Fibroblast of upper back skin (primary cell): ENCODE results near the gene PCSK6.
"Not testable (repeated sequence)": the region's sequence is repeated elsewhere in the genome, so short reads cannot be mapped to it uniquely, and the experiment has no call there.

Experiments used
- DNase-seq: peaks from one replicate; pipeline ENCODE4 v3.0.0-alpha.2; 2013

Gene PCSK6

GRCh38 chr15:101427606-101428487 lies 61.7 kb downstream of the PCSK6 start:
- DNase-seq = no peak

- no peak for DNase-seq
These were observed 62.7 kb downstream of the PCSK6 start for GRCh38 chr15:101426761-101427333.

GRCh38 chr15:101425787-101426365 lies 63.6 kb downstream of the PCSK6 start:
- DNase-seq = no peak

GRCh38 chr15:101424984-101425383 lies 64.5 kb downstream of the PCSK6 start:
- no peak for DNase-seq

GRCh38 chr15:101420232-101420631 lies 69.3 kb downstream of the PCSK6 start:
- DNase-seq = no peak

GRCh38 chr15:101416475-101416874 lies 73.0 kb downstream of the PCSK6 start:
- DNase-seq = not testable (repeated sequence)

GRCh38 chr15:101413239-101413638 lies 76.3 kb downstream of the PCSK6 start:
- no peak for DNase-seq

- DNase-seq = no peak
These were observed 77.9 kb downstream of the PCSK6 start for GRCh38 chr15:101411581-101411980.

- DNase-seq = no peak
These were observed 78.4 kb downstream of the PCSK6 start for GRCh38 chr15:101411085-101411484.

GRCh38 chr15:101410612-101411011 lies 78.9 kb downstream of the PCSK6 start:
- DNase-seq = no peak

- no peak for DNase-seq
These were observed 79.9 kb downstream of the PCSK6 start for GRCh38 chr15:101409621-101410020.

GRCh38 chr15:101407966-101408775 lies 81.3 kb downstream of the PCSK6 start:
- no peak for DNase-seq

GRCh38 chr15:101407439-101407838 lies 82.1 kb downstream of the PCSK6 start:
- no peak for DNase-seq

- DNase-seq = no peak
These were observed 82.8 kb downstream of the PCSK6 start for GRCh38 chr15:101406526-101407195.

GRCh38 chr15:101406036-101406435 lies 83.5 kb downstream of the PCSK6 start:
- DNase-seq = no peak

GRCh38 chr15:101404245-101404644 lies 85.3 kb downstream of the PCSK6 start:
- no peak for DNase-seq

GRCh38 chr15:101402883-101403282 lies 86.6 kb downstream of the PCSK6 start:
- not testable (repeated sequence) for DNase-seq

- DNase-seq = no peak
These were observed 88.2 kb downstream of the PCSK6 start for GRCh38 chr15:101401286-101401685.

GRCh38 chr15:101399431-101399830 lies 90.1 kb downstream of the PCSK6 start:
- no peak for DNase-seq

GRCh38 chr15:101398247-101398646 lies 91.3 kb downstream of the PCSK6 start:
- DNase-seq = no peak

GRCh38 chr15:101397521-101398003 lies 91.9 kb downstream of the PCSK6 start:
- DNase-seq = no peak

GRCh38 chr15:101396484-101397261 lies 92.8 kb downstream of the PCSK6 start:
- no peak for DNase-seq
